Spleen (tissue), 7 donors: ENCODE measurements around the gene BTBD10.

ENCODE experiments used
- POLR2A ChIP-seq, 3 donors: fragments of 450-650 bp; IDR thresholded peaks; one replicate each; pipeline ENCODE4 v1.5.1; 2017; ENCODE audit warnings: antibody characterized with exemption in 3 of 3, mild to moderate bottlenecking in 1 of 3
- TF ChIP-seq, protein P1 (sequence below), 11 experiments: fragments of 200-600 bp in 7 of 11; fragments of 450-650 bp in 4 of 11; sonication (generic) in 4 of 11; IDR thresholded peaks in 8 of 11; conservative IDR thresholded peaks in 3 of 11; 1 replicate in 7 of 11; 2 replicates in 4 of 11; pipeline versions ENCODE4 v1.4.0 to v1.8.0; 2016 to 2021; ENCODE audit warnings: antibody characterized with exemption in 11 of 11, inconsistent platforms in 4 of 11, mild to moderate bottlenecking in 1 of 11
- donor health status: DM: no; HTN: no; CAD: no; lungs with moderate emphysema.
- donor health status: DM: no; HTN: no; CAD: no.
- donor health status: DM: no; HTN: no; CAD: no.

DNA sequence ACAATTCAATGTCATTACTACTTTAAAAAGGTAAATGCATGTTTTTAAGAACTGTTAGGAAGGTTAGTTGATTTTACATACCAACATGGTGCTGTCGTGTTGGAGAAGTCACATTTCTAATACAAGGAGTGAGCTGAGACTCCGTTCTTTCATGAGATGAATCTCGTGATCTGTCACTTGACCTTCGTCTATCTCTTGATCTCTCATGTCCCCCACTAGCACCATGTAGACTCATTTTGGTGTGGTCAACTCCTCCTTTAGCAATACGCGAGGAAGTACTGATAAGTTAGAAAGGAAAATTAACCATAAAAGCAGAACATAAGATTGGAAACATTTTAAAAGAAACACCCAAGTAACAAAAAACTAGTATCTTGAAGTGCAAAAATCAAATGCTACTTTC, 41.5 kb downstream of the BTBD10 start:
- TF ChIP-seq, protein P1, sequence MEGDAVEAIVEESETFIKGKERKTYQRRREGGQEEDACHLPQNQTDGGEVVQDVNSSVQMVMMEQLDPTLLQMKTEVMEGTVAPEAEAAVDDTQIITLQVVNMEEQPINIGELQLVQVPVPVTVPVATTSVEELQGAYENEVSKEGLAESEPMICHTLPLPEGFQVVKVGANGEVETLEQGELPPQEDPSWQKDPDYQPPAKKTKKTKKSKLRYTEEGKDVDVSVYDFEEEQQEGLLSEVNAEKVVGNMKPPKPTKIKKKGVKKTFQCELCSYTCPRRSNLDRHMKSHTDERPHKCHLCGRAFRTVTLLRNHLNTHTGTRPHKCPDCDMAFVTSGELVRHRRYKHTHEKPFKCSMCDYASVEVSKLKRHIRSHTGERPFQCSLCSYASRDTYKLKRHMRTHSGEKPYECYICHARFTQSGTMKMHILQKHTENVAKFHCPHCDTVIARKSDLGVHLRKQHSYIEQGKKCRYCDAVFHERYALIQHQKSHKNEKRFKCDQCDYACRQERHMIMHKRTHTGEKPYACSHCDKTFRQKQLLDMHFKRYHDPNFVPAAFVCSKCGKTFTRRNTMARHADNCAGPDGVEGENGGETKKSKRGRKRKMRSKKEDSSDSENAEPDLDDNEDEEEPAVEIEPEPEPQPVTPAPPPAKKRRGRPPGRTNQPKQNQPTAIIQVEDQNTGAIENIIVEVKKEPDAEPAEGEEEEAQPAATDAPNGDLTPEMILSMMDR (IDR thresholded peaks at IDR 0.05 in 8 of 11, conservative IDR thresholded peaks at IDR 0.05 in 3 of 11), result no peak
- no peak for TF ChIP-seq POLR2A (IDR thresholded peaks at IDR 0.05)
